HG03097 (cell line): ENCODE measurements around the gene PMS2.
"Not testable (repeated sequence)": the region's sequence is repeated elsewhere in the genome, so short reads cannot be mapped to it uniquely, and the experiment has no call there.

Experiments used
- ATAC-seq: cut with Tn5 transposase; IDR thresholded peaks from one replicate; pipeline ENCODE4 v1.9.1; 2021; ENCODE audit not compliant: unreplicated experiment, low FRiP score

PMS2 gene

GRCh38 chr7:6008668-6009611 lies at the start of gene PMS2, which contains the start of gene AIMP2:
Gene PMS2, minus strand, starts transcription at chr7:6009049. Its CDS starts 30 bp downstream, at chr7:6009019.
Gene AIMP2, plus strand, starts transcription at chr7:6009272. Its CDS starts 92 bp downstream, at chr7:6009364.
- ATAC-seq: peak; percentile 93

- ATAC-seq: no peak
Observed at GRCh38 chr7:6057316-6058129, 48.7 kb upstream of the PMS2 start.

GRCh38 chr7:6056616-6057015 lies 47.8 kb upstream of the PMS2 start:
- no peak for ATAC-seq

GRCh38 chr7:6051185-6051584 lies 42.3 kb upstream of the PMS2 start:
- ATAC-seq: not testable (repeated sequence)

GRCh38 chr7:6049780-6050179 lies 40.9 kb upstream of the PMS2 start:
- no peak for ATAC-seq

GRCh38 chr7:6035686-6036085 lies 26.8 kb upstream of the PMS2 start:
- ATAC-seq: no peak

- no peak for ATAC-seq
Observed at GRCh38 chr7:6035165-6035564, 26.3 kb upstream of the PMS2 start.

DNA sequence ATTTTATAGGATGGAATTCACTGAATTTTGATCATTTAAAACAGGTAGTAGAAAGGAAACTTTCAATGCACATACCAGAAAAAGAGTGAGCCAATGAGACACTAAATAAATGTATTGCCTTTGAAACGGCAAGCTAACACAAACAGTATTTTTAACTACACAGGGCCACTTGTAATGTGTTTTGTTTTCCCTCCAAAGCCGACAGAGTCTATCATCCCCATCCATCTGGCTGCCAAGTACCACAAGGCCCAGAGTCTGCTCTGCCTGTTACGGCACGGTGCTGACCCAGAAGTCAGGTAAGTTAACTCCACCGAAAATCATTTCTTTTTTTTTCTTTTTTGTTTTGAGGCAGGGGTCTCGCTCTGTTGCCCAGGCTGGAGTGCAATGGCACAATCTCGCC lies 23.8 kb upstream of the PMS2 start:
- no peak for ATAC-seq

DNA sequence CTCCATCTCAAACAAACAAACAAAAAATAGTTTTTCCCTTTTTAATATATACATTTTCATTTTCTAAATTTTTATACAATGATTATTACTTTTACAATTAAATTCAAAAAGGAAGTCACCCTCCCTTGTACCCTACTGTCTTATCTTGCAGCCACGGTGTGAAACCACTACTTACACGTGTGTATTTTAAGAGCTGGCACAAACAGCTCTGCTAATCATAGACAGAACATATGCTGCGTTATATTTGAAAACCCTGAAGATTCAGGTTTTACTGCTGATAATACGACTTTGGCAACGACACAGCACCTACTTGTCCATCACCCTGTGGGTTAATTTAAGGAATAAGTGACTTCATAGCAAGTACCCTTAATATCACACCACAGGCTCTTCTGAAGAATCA lies 23.3 kb upstream of the PMS2 start:
- ATAC-seq: no peak

DNA sequence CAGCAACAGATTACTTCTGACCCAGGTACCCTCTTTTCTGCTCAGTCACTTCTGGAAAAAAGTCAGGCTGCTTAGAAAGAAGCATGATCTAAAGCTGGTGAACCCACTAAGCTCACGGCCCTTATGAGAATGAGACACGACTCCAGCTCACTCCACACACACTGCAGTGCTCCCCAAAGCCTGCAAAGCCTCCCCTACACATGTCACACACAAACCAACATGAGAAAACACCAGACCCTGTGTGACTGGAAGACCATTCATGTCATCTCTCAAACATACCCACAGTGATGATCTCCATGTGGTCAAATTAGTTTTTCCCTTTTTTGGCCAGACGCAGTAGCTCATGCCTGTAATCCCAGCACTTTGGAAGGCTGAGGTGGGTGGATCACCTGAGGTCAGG lies 22.7 kb upstream of the PMS2 start:
- no peak for ATAC-seq

DNA sequence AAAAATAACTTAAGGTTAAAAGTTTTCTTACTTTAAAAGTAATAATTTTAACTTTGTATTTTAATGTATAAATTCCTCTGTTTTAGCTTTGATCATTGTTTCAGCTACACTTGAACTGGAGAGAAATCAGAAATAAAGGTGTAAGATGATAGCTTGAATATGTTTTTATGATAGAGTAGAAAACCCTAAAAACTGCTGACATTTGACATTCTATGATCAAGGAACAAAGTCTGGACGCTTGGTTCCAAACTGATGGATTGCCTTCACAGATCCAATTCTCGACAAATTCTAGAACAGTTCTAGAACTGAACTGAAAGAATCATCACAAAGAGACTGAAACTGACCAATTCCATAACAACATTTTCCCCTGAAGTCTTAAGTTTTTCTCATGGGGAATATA lies 22.1 kb upstream of the PMS2 start, which contains the start of gene ANKRD61:
TSS of gene ANKRD61 (plus strand) at position 389 of the 400 bp plus-strand sequence. CDS start at position 389, 0 bp downstream.
- no peak for ATAC-seq

DNA sequence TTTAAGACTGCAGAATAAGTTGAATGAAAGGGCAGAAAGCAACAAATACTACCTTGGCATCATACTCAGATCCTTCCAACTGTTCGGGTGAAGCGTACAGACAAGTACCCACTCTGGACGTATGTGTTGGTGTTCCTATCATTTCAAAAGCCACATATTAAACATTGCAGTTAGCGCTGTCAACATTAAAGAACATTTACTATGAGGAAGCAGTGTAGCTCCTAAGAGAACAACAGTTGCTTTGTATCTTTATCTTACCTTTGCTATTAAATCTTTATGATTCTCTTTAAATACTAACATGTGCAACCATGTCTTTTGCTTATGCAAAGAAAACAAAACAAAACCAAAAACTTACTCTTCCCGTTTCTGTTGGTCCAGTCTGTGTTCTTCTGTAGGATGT lies 19.7 kb upstream of the PMS2 start:
- no peak for ATAC-seq

DNA sequence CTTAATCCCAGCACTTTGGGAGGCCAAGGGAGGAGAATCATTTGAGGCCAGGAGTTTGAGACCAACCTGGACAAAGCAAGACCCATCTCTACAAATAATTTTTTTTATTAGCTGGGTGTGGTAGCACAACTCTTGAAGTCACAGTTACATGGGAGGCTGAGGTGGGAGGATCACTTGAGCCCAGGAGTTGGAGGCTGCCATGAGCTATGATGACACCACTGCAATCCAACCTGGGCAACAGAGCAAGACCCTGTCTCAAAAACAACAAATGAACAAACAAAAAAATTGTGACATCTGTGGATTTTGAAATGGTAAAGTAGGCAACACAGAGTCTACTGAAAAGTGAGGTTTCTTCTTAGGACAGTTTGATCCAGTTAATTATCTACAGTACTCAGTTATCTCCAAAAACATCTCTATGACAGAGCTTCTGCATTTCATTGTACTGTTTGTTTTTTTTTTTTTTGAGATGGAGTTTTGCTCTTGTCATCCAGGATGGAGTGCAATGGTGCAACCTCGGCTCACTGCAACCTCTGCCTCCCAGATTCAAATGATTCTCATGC lies 19.0 kb upstream of the PMS2 start:
- ATAC-seq: no peak

DNA sequence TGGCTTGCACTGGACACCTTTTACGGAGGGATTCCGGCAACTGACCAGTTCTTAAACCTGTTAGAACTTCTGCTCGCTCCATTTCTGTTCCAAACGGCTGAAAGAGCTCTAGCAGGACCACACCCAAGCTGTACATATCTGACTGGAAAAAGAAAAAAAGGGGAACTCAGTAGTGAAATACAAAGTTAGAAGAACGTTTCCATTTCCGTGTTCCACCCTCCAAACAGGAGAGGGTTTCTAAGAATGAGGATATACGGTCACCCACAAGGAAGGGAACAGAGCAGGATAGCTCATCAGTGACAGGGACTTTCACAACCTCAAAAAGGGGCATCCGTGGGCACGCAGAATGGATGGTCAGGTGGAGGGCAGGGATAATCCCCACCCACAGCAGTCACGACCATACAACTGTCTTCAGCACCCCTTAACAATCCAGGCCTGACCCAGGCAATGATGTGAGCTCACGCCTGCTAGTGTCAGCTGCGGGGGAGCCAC lies 18.0 kb upstream of the PMS2 start:
- no peak for ATAC-seq

- peak; percentile 64 for ATAC-seq
Observed at GRCh38 chr7:6026011-6026819, 17.4 kb upstream of the PMS2 start.

DNA sequence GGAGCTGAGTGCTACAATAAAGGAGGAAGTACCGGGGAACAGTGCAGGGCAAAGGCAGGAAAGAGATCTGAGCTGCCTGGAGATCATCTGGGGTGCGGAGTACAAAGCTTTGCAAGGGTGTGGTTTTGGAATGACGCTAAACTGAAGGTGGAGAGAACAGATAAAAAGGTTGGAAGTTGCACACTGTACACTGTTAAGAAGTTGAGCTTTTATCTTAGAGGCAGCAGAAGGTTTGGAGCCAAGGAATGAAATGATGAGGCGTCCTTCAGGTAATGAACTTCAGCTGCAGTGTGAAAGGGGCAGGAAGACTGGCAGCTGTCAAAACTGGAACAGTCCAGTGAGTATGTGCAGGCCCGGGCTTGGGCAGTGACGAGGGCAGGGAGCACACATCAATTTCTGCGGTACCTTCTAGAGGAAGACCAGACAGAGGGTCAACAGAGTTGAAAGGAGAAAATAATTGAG lies 15.2 kb upstream of the PMS2 start:
- no peak for ATAC-seq

GRCh38 chr7:6022707-6023106 lies 13.9 kb upstream of the PMS2 start:
- no peak for ATAC-seq

DNA sequence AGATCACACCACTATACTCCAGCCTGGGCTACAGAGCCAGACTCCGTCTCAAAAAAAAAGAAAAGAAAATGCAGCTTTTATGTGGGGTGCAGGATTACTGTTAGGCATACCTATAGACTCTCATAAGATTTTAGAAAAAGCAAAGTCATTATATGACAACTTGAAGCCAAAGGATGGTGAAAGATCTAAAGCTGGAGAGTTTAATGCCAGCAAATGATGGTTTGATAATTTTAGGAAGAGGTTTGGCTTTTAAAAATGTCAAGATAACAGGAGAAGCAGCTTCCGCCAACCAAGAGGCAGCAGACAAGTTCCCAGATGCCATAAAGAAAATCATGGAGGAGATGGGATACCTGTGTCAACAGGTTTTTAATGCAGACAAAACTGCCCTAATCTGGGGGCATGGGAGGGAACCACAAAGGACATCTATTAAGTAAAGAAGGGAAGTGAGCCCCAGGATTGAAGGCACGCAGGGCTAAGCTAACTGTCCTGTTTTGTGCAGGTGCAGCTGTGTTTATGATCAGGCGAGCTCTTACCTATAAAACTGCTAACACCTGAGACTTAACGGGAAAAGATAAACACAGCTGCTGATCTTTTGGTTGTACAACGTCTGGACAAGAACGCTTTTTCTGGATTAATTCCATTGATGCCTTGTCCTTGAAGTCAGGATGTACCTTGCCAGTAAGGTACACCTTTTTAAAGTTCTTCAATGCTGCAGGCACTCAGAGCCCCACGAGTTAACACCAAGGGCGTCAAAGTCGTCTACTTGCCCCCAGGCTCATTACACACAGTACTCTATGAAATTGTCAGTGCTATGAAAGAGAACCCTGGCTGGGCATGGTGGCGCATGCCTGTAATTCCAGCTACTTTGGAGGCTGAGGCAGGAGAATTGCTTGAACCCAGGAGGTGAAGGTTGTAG lies 11.8 kb upstream of the PMS2 start:
- ATAC-seq: no peak

- no peak for ATAC-seq
Observed at GRCh38 chr7:6016653-6016966, 7.8 kb upstream of the PMS2 start.
